ENCODE data around the gene FNDC1. TPM values are rescaled to one million over a fixed set of nuclear protein-coding genes. Genes with fewer than 3 reads are reported as not detected.

FNDC1 gene
- total RNA-seq, 1 experiment from 2014 or later: 0.23 TPM

GRCh38 chr6:159126590-159126989, 42.6 kb upstream of the FNDC1 start:
- no peak for DNase-seq (ENCODE audit: low read depth, low spot score)
- no TSS peak for BruUV-seq (replicated peaks)
- in situ Hi-C loops (cut with HindIII; ENCODE audit: low pct_unique_long_range_greater_than_20kb, low sequenced_read_pairs) (no loop called here), intact Hi-C loops (cut with micrococcal nuclease; ENCODE audit: unreplicated experiment) (no loop called here)
- POLR2A ChIA-PET: no interaction called here
- no peaks in the 10 kb centered on the region for H3K9me3 ChIP-seq (ENCODE audit: control insufficient read depth, insufficient read depth, low read depth, low read length)
- H3K4me3 ChIP-seq (ENCODE audit: low read depth in 2 of 2, low read length in 2 of 2): no peak overlapping the region
- H3K36me3 ChIP-seq (ENCODE audit: control insufficient read depth, insufficient read depth, low read length): no peaks in the 10 kb centered on the region
- no peaks in the 10 kb centered on the region for H3K4me1 ChIP-seq (ENCODE audit: control insufficient read depth, insufficient read depth, low read length)
- H3K27me3 ChIP-seq (ENCODE audit: control insufficient read depth, insufficient read depth, low read length): peaks cover 2% of the 10 kb centered on the region; the same call in 1 of the 2 replicates
- no peak for ATAC-seq
- CTCF ChIA-PET: interaction anchor here (0.7 to 1.2 kb wide), 2 partner anchors 8 to 471 kb away, joined by 3 to 4 read pairs; no protein-coding TSS in a partner anchor
- no peak overlapping the region for H3K27ac ChIP-seq (ENCODE audit: low read length)
- TF ChIP-seq SIN3A (IDR thresholded peaks at IDR 0.05; ENCODE audit: borderline replicate concordance, insufficient read depth, low read depth, low read length) (no peak), TCF7L2 (IDR thresholded peaks at IDR 0.05; ENCODE audit: low read depth, low read length) (no peak), REST (IDR thresholded peaks at IDR 0.05; ENCODE audit: insufficient read depth in 1 of 2, low read depth in 2 of 2, low read length in 1 of 2) (no peak), CTCF (IDR thresholded peaks at IDR 0.05) (no peak), POLR2AphosphoS5 (IDR thresholded peaks at IDR 0.05; ENCODE audit: low read depth, low read length) (no peak)

- intact Hi-C loops (cut with micrococcal nuclease; ENCODE audit: unreplicated experiment) (no loop called here), in situ Hi-C loops (cut with HindIII; ENCODE audit: low pct_unique_long_range_greater_than_20kb, low sequenced_read_pairs) (no loop called here)
- ATAC-seq: no peak
- TF ChIP-seq REST (IDR thresholded peaks at IDR 0.05; ENCODE audit: insufficient read depth in 1 of 2, low read depth in 2 of 2, low read length in 1 of 2): no peak
- no peak for TF ChIP-seq POLR2AphosphoS5 (IDR thresholded peaks at IDR 0.05; ENCODE audit: low read depth, low read length)
- TF ChIP-seq CTCF (IDR thresholded peaks at IDR 0.05): no peak
- no peak for TF ChIP-seq SIN3A (IDR thresholded peaks at IDR 0.05; ENCODE audit: borderline replicate concordance, insufficient read depth, low read depth, low read length)
- TF ChIP-seq TCF7L2 (IDR thresholded peaks at IDR 0.05; ENCODE audit: low read depth, low read length): no peak
- no peaks in the 10 kb centered on the region for H3K9me3 ChIP-seq (ENCODE audit: control insufficient read depth, insufficient read depth, low read depth, low read length)
- ChIA-PET POLR2A (no interaction called here), CTCF (no interaction called here)
- no TSS peak for BruUV-seq (replicated peaks)
- no peak for DNase-seq (ENCODE audit: low read depth, low spot score)
- no peaks in the 10 kb centered on the region for H3K4me1 ChIP-seq (ENCODE audit: control insufficient read depth, insufficient read depth, low read length)
- H3K27ac ChIP-seq (ENCODE audit: low read length): no peak overlapping the region
- no peak overlapping the region for H3K4me3 ChIP-seq (ENCODE audit: low read depth in 2 of 2, low read length in 2 of 2)
- H3K36me3 ChIP-seq (ENCODE audit: control insufficient read depth, insufficient read depth, low read length): no peaks in the 10 kb centered on the region
- H3K27me3 ChIP-seq (ENCODE audit: control insufficient read depth, insufficient read depth, low read length): peaks cover 2% of the 10 kb centered on the region
Measured at GRCh38 chr6:159127701-159128100, 41.5 kb upstream of the FNDC1 start.
